Keratinocyte (primary cell): Measurements from ENCODE around the gene DIAPH2.

Experiments used
- EZH2 ChIP-seq: IDR thresholded peaks from one replicate; pipeline ENCODE4 v1.6.1; 2012; ENCODE audit warnings: inconsistent platforms, mild to moderate bottlenecking, low read length, moderate library complexity
- TF ChIP-seq, protein P1 (sequence below), 3 experiments: IDR thresholded peaks in 1 of 3; conservative IDR thresholded peaks in 1 of 3; optimal IDR thresholded peaks in 1 of 3; 2 replicates in 2 of 3; 3 replicates in 1 of 3; pipeline versions ENCODE3 to v1.5.1; 2011; ENCODE audit warnings: low read length in 3 of 3, mild to moderate bottlenecking in 3 of 3, moderate library complexity in 2 of 3, control low read depth in 1 of 3, inconsistent platforms in 1 of 3; ENCODE audit not compliant: insufficient read depth in 2 of 3; ENCODE audit errors: extremely low read depth in 1 of 3

DNA sequence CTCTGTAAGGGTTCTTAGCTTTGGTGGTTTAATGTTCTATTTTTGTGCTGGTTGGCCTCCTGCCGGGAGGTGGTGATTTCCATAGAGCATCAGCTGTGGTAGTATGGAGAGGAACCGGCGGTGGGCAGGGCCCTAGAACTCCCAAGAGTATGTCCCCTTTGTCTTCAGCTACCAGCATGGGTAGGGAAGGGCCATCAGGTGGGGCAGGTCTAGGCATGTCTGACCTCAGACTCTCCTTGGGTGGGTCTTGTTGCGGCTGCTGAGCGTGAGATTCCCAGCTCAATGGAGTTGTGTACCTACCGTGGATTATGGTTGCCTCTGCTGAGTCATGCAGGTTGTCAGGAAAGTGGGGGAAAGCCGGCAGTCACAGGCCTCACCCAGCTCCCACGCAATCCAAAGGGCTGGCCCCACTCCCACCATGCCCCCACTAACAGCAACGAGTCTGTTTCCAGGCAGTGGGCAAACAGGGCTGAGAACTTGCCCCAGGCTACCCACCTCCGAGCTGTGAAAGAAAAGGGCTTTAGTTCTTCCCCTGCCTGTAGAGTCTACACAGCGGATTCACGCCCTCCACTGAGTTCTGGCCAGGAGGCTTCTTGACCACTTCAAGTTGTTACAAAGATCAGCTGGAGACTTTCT is 434.9 kb downstream of the DIAPH2 start:
- TF ChIP-seq, protein P1, sequence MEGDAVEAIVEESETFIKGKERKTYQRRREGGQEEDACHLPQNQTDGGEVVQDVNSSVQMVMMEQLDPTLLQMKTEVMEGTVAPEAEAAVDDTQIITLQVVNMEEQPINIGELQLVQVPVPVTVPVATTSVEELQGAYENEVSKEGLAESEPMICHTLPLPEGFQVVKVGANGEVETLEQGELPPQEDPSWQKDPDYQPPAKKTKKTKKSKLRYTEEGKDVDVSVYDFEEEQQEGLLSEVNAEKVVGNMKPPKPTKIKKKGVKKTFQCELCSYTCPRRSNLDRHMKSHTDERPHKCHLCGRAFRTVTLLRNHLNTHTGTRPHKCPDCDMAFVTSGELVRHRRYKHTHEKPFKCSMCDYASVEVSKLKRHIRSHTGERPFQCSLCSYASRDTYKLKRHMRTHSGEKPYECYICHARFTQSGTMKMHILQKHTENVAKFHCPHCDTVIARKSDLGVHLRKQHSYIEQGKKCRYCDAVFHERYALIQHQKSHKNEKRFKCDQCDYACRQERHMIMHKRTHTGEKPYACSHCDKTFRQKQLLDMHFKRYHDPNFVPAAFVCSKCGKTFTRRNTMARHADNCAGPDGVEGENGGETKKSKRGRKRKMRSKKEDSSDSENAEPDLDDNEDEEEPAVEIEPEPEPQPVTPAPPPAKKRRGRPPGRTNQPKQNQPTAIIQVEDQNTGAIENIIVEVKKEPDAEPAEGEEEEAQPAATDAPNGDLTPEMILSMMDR (optimal IDR thresholded peaks at IDR 0.05 in 1 of 3, IDR thresholded peaks at IDR 0.05 in 1 of 3, conservative IDR thresholded peaks at IDR 0.05 in 1 of 3; ENCODE audit: extremely low read depth in 1 of 3, insufficient read depth in 2 of 3, low read length in 3 of 3) = no peak
- TF ChIP-seq EZH2 = no peak
